Panc1 (cell line): ENCODE results near the gene PTGR3. TPM values are rescaled to one million over a fixed set of nuclear protein-coding genes. Genes with fewer than 3 reads are reported as not detected.

Source experiments
- ATAC-seq: fragments of 200-7000 bp; cut with Tn5 transposase; 2 replicates; pipeline ENCODE4 v1.9.1; 2020; ENCODE audit warnings: mild to moderate bottlenecking, moderate library complexity
- BruUV-seq: library from RNA; stranded (reverse); fragments of 400-500 nt; replicated peaks from 2 replicates; lab custom pipeline; 2021; lab: Mats Ljungman, UMichigan
- CTCF ChIA-PET: fragments of 300-600 bp; sonication (Branson Sonifier 250); formaldehyde crosslinking; loops from one replicate; lab custom pipeline; 2022; ENCODE audit warnings: antibody characterized with exemption; lab: Charles Lee
- POLR2A ChIA-PET: fragments of 300-600 bp; sonication (Branson Sonifier 250); formaldehyde crosslinking; loops from one replicate; lab custom pipeline; 2022; ENCODE audit warnings: antibody characterized with exemption; lab: Charles Lee
- DNase-seq: peaks from one replicate; pipeline ENCODE4 v3.0.0-alpha.2; 2010; ENCODE audit warnings: low read depth, low spot score
- H3K27ac ChIP-seq: 2 replicates; pipeline ENCODE4 v1.5.1; 2011; ENCODE audit warnings: mild to moderate bottlenecking, low read length, inconsistent platforms
- H3K27me3 ChIP-seq: fragments of 200-500 bp; sonication (Bioruptor generic); 2 replicates; pipeline ENCODE4 v1.6.0; 2014; ENCODE audit warnings: low read length, inconsistent platforms; ENCODE audit not compliant: control insufficient read depth, insufficient read depth
- H3K36me3 ChIP-seq: fragments of 200-500 bp; sonication (Bioruptor generic); 2 replicates; pipeline ENCODE4 v1.5.1; 2014; ENCODE audit warnings: inconsistent platforms, mild to moderate bottlenecking, low read length, moderate library complexity; ENCODE audit not compliant: control insufficient read depth, insufficient read depth
- H3K4me1 ChIP-seq: 2 replicates; pipeline ENCODE4 v1.5.1; 2011; ENCODE audit warnings: inconsistent platforms, mild to moderate bottlenecking, low read length, moderate library complexity; ENCODE audit not compliant: control insufficient read depth, insufficient read depth
- H3K4me3 ChIP-seq, 2 experiments: 2 replicates each; pipeline ENCODE4 v1.5.1; 2011 to 2012; ENCODE audit warnings: low read depth in 2 of 2, low read length in 2 of 2, mild to moderate bottlenecking in 2 of 2, inconsistent platforms in 1 of 2, moderate library complexity in 1 of 2
- H3K9me3 ChIP-seq: fragments of 200-500 bp; sonication (Bioruptor generic); 2 replicates; pipeline ENCODE4 v1.5.1; 2014; ENCODE audit warnings: low read depth, mild to moderate bottlenecking, inconsistent platforms, low read length, moderate library complexity; ENCODE audit not compliant: control insufficient read depth, insufficient read depth
- CTCF ChIP-seq: fragments of 450-650 bp; IDR thresholded peaks from 2 replicates; pipeline ENCODE4 v1.5.1; 2017; ENCODE audit warnings: mild to moderate bottlenecking
- POLR2AphosphoS5 ChIP-seq: IDR thresholded peaks from 2 replicates; pipeline ENCODE4 v1.6.1; 2012; ENCODE audit warnings: mild to moderate bottlenecking, low read depth, low read length, moderate library complexity
- REST ChIP-seq, 2 experiments: IDR thresholded peaks; 2 replicates each; pipeline ENCODE4 v1.6.1; 2011 to 2012; ENCODE audit warnings: low read depth in 2 of 2, control low read depth in 1 of 2, low read length in 1 of 2, mild to moderate bottlenecking in 1 of 2, moderate library complexity in 1 of 2; ENCODE audit not compliant: insufficient read depth in 1 of 2
- SIN3A ChIP-seq: IDR thresholded peaks from 2 replicates; pipeline ENCODE4 v1.6.1; 2012; ENCODE audit warnings: low read depth, mild to moderate bottlenecking, low read length, moderate library complexity, borderline replicate concordance; ENCODE audit not compliant: insufficient read depth
- TCF7L2 ChIP-seq: IDR thresholded peaks from 2 replicates; pipeline ENCODE4 v1.6.1; 2011; ENCODE audit warnings: mild to moderate bottlenecking, low read depth, low read length, inconsistent platforms
- in situ Hi-C: cut with HindIII; loops from 2 replicates; pipeline ENCODE4 v1.10.0; 2016; ENCODE audit warnings: low sequenced_read_pairs, low pct_unique_long_range_greater_than_20kb
- intact Hi-C: fragments of 100-400 bp; cut with micrococcal nuclease; formaldehyde crosslinking; loops from one replicate; pipeline ENCODE4 v1.10.0; 2022; ENCODE audit not compliant: unreplicated experiment
- total RNA-seq: library from RNA; stranded (reverse); gene quantifications from one replicate; pipeline ENCODE4 v1.2.1, GENCODE V29; 2021; ENCODE audit not compliant: unreplicated experiment

Gene PTGR3
- total RNA-seq, 1 experiment from 2014 or later, result 45.0 TPM

GRCh38 chr18:75161256-75162028, 47.5 kb downstream of the PTGR3 start:
- in situ Hi-C loops, result no loop called here
- Histone ChIP-seq H3K4me1 (peaks cover 10% of the 10 kb centered on the region), H3K36me3 (no peaks in the 10 kb centered on the region), H3K27me3 (no peaks in the 10 kb centered on the region), H3K4me3 (peak overlapping the region; percentile 59 to 84), H3K27ac (peak overlapping the region; percentile 80), H3K9me3 (no peaks in the 10 kb centered on the region)
- 0 out of 2 replicates have a peak, but pooled peaks have one; percentile 16 for TF ChIP-seq SIN3A
- TF ChIP-seq CTCF, result no peak
- DNase-seq, result peak; percentile 47
- BruUV-seq, result no TSS peak
- POLR2A ChIA-PET, result no interaction called here
- ATAC-seq, result peak; percentile 95
- intact Hi-C loops, result no loop called here
- CTCF ChIA-PET, result no interaction called here

GRCh38 chr18:75160364-75160763, 48.6 kb downstream of the PTGR3 start:
- H3K27ac ChIP-seq, result no peak overlapping the region
- in situ Hi-C loops (no loop called here), intact Hi-C loops (no loop called here)
- H3K36me3 ChIP-seq, result no peaks in the 10 kb centered on the region
- no peak overlapping the region for H3K4me3 ChIP-seq
- no TSS peak for BruUV-seq
- no peak for ATAC-seq
- peaks cover 10% of the 10 kb centered on the region for H3K4me1 ChIP-seq
- ChIA-PET POLR2A (no interaction called here), CTCF (interaction anchor here (0.7 kb wide), 1 partner anchor 246 kb away, joined by 4 read pairs; no protein-coding TSS in a partner anchor)
- no peak for DNase-seq
- H3K27me3 ChIP-seq, result no peaks in the 10 kb centered on the region
- no peak for TF ChIP-seq SIN3A
- TF ChIP-seq CTCF, result no peak
- TF ChIP-seq TCF7L2, result no peak
- no peak for TF ChIP-seq POLR2AphosphoS5
- TF ChIP-seq REST (IDR thresholded peaks at IDR 0.05; ENCODE audit: insufficient read depth in 1 of 2, low read depth in 2 of 2, low read length in 1 of 2), result no peak
- H3K9me3 ChIP-seq, result no peaks in the 10 kb centered on the region
